Measurements from ENCODE around the gene CCDC57. TPM values are rescaled to one million over a fixed set of nuclear protein-coding genes. Genes with fewer than 3 reads are reported as not detected.

The CCDC57 gene
- total RNA-seq, 1 donor from 2014 or later = 37.2 TPM

DNA sequence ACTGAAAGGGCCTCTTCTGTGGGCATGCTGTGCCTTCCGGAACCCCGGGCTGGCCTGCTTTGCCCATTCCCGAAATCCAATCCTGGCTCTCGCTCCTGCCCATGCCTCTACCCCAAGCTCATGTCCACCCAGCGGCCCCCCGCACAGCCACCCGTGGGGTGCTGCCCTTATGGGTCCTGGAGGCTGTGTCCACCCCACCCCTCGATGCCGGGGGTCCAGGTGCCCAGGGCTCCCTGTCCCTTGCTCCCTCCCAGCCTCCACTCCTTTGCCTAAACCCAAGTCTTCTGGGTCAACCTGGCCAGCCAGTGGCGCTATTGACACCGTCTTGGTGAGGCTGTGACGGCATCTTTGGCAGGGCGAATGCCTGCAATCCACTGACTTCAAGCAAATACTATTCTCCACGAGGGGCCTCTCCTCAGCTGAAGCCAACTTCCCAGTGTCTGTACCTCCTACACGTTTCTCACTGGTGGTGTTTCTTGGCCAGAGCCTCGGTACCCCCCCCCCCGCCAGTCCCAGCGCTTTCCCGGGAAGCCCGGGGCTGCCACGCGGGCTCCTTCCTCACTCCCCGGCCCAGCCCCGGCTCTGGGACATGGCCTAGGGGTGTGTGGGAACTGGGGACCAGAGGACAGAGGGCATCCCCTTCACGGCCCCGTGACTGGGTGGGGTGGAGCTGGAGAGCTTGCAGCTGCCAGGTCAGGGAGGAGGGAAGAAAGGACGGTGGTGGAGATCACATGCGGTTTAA, 134.9 kb downstream of the CCDC57 start:
- Mint-ChIP-seq H3K4me3 (ENCODE audit: unreplicated experiment) (no peak overlapping the region), H3K4me1 (ENCODE audit: unreplicated experiment) (no peaks in the 10 kb centered on the region), H3K27ac (ENCODE audit: unreplicated experiment) (peak overlapping the region; percentile 43), H3K36me3 (ENCODE audit: low read depth, unreplicated experiment) (peaks cover 4% of the 10 kb centered on the region), H3K27me3 (ENCODE audit: unreplicated experiment) (peaks cover 3% of the 10 kb centered on the region), H3K9me3 (ENCODE audit: unreplicated experiment) (no peaks in the 10 kb centered on the region)
- TF ChIP-seq, protein P1, sequence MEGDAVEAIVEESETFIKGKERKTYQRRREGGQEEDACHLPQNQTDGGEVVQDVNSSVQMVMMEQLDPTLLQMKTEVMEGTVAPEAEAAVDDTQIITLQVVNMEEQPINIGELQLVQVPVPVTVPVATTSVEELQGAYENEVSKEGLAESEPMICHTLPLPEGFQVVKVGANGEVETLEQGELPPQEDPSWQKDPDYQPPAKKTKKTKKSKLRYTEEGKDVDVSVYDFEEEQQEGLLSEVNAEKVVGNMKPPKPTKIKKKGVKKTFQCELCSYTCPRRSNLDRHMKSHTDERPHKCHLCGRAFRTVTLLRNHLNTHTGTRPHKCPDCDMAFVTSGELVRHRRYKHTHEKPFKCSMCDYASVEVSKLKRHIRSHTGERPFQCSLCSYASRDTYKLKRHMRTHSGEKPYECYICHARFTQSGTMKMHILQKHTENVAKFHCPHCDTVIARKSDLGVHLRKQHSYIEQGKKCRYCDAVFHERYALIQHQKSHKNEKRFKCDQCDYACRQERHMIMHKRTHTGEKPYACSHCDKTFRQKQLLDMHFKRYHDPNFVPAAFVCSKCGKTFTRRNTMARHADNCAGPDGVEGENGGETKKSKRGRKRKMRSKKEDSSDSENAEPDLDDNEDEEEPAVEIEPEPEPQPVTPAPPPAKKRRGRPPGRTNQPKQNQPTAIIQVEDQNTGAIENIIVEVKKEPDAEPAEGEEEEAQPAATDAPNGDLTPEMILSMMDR (IDR thresholded peaks at IDR 0.05; ENCODE audit: unreplicated experiment) = no peak
- DNase-seq (ENCODE audit: low spot score) = no peak

DNA sequence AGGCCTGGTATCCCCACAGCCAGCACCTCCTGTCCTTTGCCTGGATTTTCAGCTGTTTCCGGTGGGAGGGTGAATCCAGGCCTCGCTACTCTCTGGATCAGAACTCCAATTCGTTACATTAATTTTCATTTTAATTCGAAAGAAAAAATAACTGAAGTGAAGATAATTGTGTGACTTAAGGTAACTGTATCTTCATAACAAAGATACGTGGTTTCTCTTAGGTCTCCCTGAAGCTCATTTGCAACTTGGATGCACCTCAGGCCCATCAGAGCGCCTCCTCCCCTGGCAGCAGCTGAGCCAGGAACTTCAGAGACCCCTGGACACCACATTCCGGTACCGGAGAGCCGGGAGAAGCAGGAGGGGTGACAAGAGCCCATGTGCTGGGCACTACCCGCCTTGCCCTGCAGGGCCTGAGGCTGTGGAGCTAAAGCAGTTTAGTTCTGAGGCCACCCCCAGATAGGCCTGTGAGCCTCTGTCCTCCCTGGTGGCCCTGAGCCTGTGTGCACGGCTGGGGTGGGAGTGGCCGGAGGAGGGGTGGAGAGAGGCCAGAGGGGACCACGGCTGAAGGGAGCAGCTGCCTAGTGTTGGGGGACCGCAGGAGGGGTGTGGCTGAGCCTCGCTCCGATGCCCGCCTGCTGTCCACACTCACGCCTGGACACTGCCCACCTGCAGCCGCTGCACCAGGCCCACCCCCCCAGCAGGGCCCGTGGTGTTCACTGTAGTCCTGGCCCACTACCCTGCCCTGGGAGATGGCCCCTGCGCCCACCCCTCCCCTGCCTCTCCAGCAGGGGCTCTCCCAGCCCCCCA, 135.7 kb downstream of the CCDC57 start:
- DNase-seq (ENCODE audit: low spot score) = no peak
- Mint-ChIP-seq H3K9me3 (ENCODE audit: unreplicated experiment) (no peaks in the 10 kb centered on the region), H3K4me3 (ENCODE audit: unreplicated experiment) (no peak overlapping the region), H3K36me3 (ENCODE audit: low read depth, unreplicated experiment) (peaks cover 4% of the 10 kb centered on the region), H3K4me1 (ENCODE audit: unreplicated experiment) (no peaks in the 10 kb centered on the region), H3K27me3 (ENCODE audit: unreplicated experiment) (peaks cover 3% of the 10 kb centered on the region), H3K27ac (ENCODE audit: unreplicated experiment) (no peak overlapping the region)
- TF ChIP-seq, protein P1 (IDR thresholded peaks at IDR 0.05; ENCODE audit: unreplicated experiment) = no peak

DNA sequence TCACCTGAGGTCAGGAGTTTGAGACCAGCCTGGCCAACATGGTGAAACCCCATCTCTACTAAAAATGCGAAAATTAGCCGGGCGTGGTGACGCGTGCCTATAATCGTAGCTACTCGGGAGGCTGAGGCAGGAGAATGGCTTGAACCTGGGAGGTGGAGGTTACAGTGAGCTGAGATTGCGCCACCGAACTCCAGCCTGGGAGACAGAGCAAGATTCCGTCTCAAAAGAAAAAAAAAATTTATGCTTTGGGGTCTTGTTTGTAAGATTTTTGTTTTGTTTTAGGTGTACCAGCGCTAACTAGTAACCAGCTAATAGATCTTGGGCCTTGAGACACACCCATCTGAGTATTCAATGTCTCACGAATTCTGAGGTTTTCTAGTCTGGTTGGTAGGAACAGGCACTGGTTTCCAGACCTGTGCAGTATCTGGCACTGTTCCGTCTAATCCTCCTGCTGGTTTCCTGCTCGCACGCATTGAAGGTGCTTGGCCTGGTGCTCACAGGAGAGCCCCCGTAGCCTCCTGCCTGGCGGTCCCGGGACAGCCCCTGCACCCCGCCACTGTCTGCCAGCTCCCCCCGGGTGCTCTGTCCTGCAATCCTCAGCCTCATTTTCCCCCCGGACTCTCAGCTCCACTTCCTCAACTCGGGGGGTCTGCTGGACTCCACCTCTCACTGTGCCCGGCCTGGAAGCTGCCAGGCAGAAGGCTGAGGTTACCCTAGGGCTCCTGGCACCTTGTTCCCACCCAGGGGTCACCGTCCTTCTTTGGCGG, 136.4 kb downstream of the CCDC57 start:
- Mint-ChIP-seq H3K27ac (ENCODE audit: unreplicated experiment) (no peak overlapping the region), H3K9me3 (ENCODE audit: unreplicated experiment) (no peaks in the 10 kb centered on the region), H3K27me3 (ENCODE audit: unreplicated experiment) (peaks cover 3% of the 10 kb centered on the region), H3K4me1 (ENCODE audit: unreplicated experiment) (no peaks in the 10 kb centered on the region), H3K4me3 (ENCODE audit: unreplicated experiment) (no peak overlapping the region), H3K36me3 (ENCODE audit: low read depth, unreplicated experiment) (peaks cover 4% of the 10 kb centered on the region)
- no peak for DNase-seq (ENCODE audit: low spot score)
- TF ChIP-seq, protein P1 (IDR thresholded peaks at IDR 0.05; ENCODE audit: unreplicated experiment) = no peak

DNA sequence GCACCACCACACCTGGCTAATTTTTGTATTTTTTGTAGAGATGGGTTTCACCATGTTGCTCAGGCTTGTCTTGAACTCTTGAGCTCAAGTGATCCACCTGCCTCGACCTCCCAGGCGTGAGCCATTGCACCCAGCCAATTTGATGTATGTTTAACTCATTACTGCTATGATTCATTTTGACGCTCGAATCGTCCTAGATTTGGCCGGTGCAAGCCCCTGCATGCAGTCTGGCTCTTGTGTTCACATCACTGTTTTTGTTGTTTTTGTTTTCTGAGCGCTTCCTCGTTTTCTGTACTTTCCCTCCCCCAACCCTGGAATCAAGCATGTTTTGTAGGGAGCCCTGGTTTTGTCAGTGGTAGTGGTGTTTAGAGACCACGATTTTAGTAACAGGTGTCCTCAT, 139.2 kb downstream of the CCDC57 start:
- Mint-ChIP-seq H3K27me3 (ENCODE audit: unreplicated experiment) (peaks cover 2% of the 10 kb centered on the region), H3K4me1 (ENCODE audit: unreplicated experiment) (no peaks in the 10 kb centered on the region), H3K4me3 (ENCODE audit: unreplicated experiment) (no peak overlapping the region), H3K27ac (ENCODE audit: unreplicated experiment) (no peak overlapping the region), H3K9me3 (ENCODE audit: unreplicated experiment) (no peaks in the 10 kb centered on the region), H3K36me3 (ENCODE audit: low read depth, unreplicated experiment) (no peaks in the 10 kb centered on the region)
- no peak for DNase-seq (ENCODE audit: low spot score)
- TF ChIP-seq, protein P1 (IDR thresholded peaks at IDR 0.05; ENCODE audit: unreplicated experiment) = no peak

All from endothelial cell (in vitro differentiated cells).